Prostate gland (tissue), 2 donors: ENCODE data around the gene PSTPIP1.

Experiments
- CTCF ChIP-seq, 4 experiments: fragments of 200-600 bp in 2 of 4; fragments of 450-650 bp in 2 of 4; sonication (generic) in 2 of 4; IDR thresholded peaks; 1 replicate in 3 of 4; 2 replicates in 1 of 4; pipeline ENCODE4 v1.5.1; 2016 to 2019; ENCODE audit warnings: antibody characterized with exemption in 4 of 4, mild to moderate bottlenecking in 2 of 4, moderate library complexity in 2 of 4
- POLR2A ChIP-seq: fragments of 450-650 bp; IDR thresholded peaks from one replicate; pipeline ENCODE4 v1.6.1; 2016; ENCODE audit warnings: antibody characterized with exemption, mild to moderate bottlenecking
- POLR2AphosphoS5 ChIP-seq: sonication (generic); formaldehyde crosslinking; IDR thresholded peaks from one replicate; pipeline ENCODE4 v1.6.1; 2017; ENCODE audit warnings: antibody characterized with exemption

GRCh38 chr15:77071305-77072223 lies 76.6 kb downstream of the PSTPIP1 start:
- TF ChIP-seq CTCF (IDR thresholded peaks at IDR 0.05) (no peak), POLR2AphosphoS5 (no peak), POLR2A (no peak)
